ENCODE measurements around the gene CPAMD8.
"Not testable (repeated sequence)": the region's sequence is repeated elsewhere in the genome, so short reads cannot be mapped to it uniquely, and the experiment has no call there.

The CPAMD8 gene

GRCh38 chr19:16943090-16943489, 83.5 kb downstream of the CPAMD8 start:
- H3K79me1 ChIP-seq (replicated peaks; ENCODE audit: low read length, poor library complexity, severe bottlenecking); H3K14ac ChIP-seq (ENCODE audit: low read length in 2 of 2); H3K4ac ChIP-seq (ENCODE audit: low read depth in 1 of 2, low read length in 2 of 2); H3K27ac ChIP-seq (ENCODE audit: low read length, poor library complexity, severe bottlenecking); H4K91ac ChIP-seq (ENCODE audit: low read length); H4K8ac ChIP-seq (ENCODE audit: low read length); H3K9ac ChIP-seq (ENCODE audit: low read length); H2BK12ac ChIP-seq (ENCODE audit: low read length in 2 of 2); H3K27me3 ChIP-seq (ENCODE audit: control insufficient read depth in 1 of 2, insufficient read depth in 1 of 2, low read length in 2 of 2); DNase-seq; H3K4me3 ChIP-seq (ENCODE audit: insufficient read depth in 1 of 2, low read depth in 1 of 2, low read length in 2 of 2); H3K36me3 ChIP-seq (ENCODE audit: control insufficient read depth in 1 of 2, insufficient read depth in 2 of 2, low read depth in 1 of 2, low read length in 2 of 2); H2BK15ac ChIP-seq (ENCODE audit: low read depth, poor library complexity, severe bottlenecking); H3K9me3 ChIP-seq (ENCODE audit: control insufficient read depth, low read length); H2AK5ac ChIP-seq (ENCODE audit: low read length, severe bottlenecking); H2AFZ ChIP-seq (ENCODE audit: low read depth, low read length); H3K23ac ChIP-seq (ENCODE audit: low read length in 2 of 2); H3K4me1 ChIP-seq (ENCODE audit: control insufficient read depth, insufficient read depth, low read depth, low read length); H2BK5ac ChIP-seq (ENCODE audit: low read depth, low read length, poor library complexity, severe bottlenecking); H3K18ac ChIP-seq (ENCODE audit: low read depth in 1 of 2, low read length in 2 of 2); H3K4me2 ChIP-seq (ENCODE audit: low read length, poor library complexity, severe bottlenecking); H2BK120ac ChIP-seq (ENCODE audit: low read depth, low read length): not testable (repeated sequence)
- 79% methylated on average over 2 of the region's 7 CpGs for WGBS

GRCh38 chr19:16942583-16942982, 84.0 kb downstream of the CPAMD8 start:
- Histone ChIP-seq H3K9me3 (ENCODE audit: control insufficient read depth, low read length) (peaks cover 3% of the 10 kb centered on the region), H3K23ac (ENCODE audit: low read length in 2 of 2) (no peak overlapping the region), H2BK5ac (ENCODE audit: low read depth, low read length, poor library complexity, severe bottlenecking) (no peak overlapping the region), H2BK12ac (ENCODE audit: low read length in 2 of 2) (no peak overlapping the region), H3K4ac (ENCODE audit: low read depth in 1 of 2, low read length in 2 of 2) (no peak overlapping the region), H2BK15ac (ENCODE audit: low read depth, poor library complexity, severe bottlenecking) (no peak overlapping the region), H3K9ac (ENCODE audit: low read length) (no peak overlapping the region), H3K14ac (ENCODE audit: low read length in 2 of 2) (no peak overlapping the region), H3K4me1 (ENCODE audit: control insufficient read depth, insufficient read depth, low read depth, low read length) (no peaks in the 10 kb centered on the region), H4K8ac (ENCODE audit: low read length) (no peak overlapping the region), H3K18ac (ENCODE audit: low read depth in 1 of 2, low read length in 2 of 2) (no peak overlapping the region), H3K36me3 (ENCODE audit: control insufficient read depth in 1 of 2, insufficient read depth in 2 of 2, low read depth in 1 of 2, low read length in 2 of 2) (no peaks in the 10 kb centered on the region), H3K27me3 (ENCODE audit: control insufficient read depth in 1 of 2, insufficient read depth in 1 of 2, low read length in 2 of 2) (peaks cover 0 to 3% of the 10 kb centered on the region in 2 experiments), H3K4me2 (ENCODE audit: low read length, poor library complexity, severe bottlenecking) (no peak overlapping the region), H3K4me3 (ENCODE audit: insufficient read depth in 1 of 2, low read depth in 1 of 2, low read length in 2 of 2) (no peak overlapping the region), H4K91ac (ENCODE audit: low read length) (no peak overlapping the region), H2AFZ (ENCODE audit: low read depth, low read length) (no peak overlapping the region), H3K27ac (ENCODE audit: low read length, poor library complexity, severe bottlenecking) (no peak overlapping the region), H3K79me1 (replicated peaks; ENCODE audit: low read length, poor library complexity, severe bottlenecking) (no peaks in the 10 kb centered on the region), H2BK120ac (ENCODE audit: low read depth, low read length) (no peak overlapping the region), H2AK5ac (ENCODE audit: low read length, severe bottlenecking) (no peak overlapping the region)
- 89% methylated on average over 5 of the region's 6 CpGs for WGBS
- DNase-seq = no peak

GRCh38 chr19:16940626-16941025, 86.0 kb downstream of the CPAMD8 start:
- no peak overlapping the region for H2BK120ac ChIP-seq (ENCODE audit: low read depth, low read length)
- H3K4ac ChIP-seq (ENCODE audit: low read depth in 1 of 2, low read length in 2 of 2) = no peak overlapping the region
- H2BK12ac ChIP-seq (ENCODE audit: low read length in 2 of 2) = no peak overlapping the region
- no peaks in the 10 kb centered on the region for H3K36me3 ChIP-seq (ENCODE audit: control insufficient read depth in 1 of 2, insufficient read depth in 2 of 2, low read depth in 1 of 2, low read length in 2 of 2)
- no peak for DNase-seq
- no peak overlapping the region for H3K9ac ChIP-seq (ENCODE audit: low read length)
- H3K18ac ChIP-seq (ENCODE audit: low read depth in 1 of 2, low read length in 2 of 2) = no peak overlapping the region
- peaks cover under 1% of the 10 kb centered on the region for H3K9me3 ChIP-seq (ENCODE audit: control insufficient read depth, low read length)
- no peak overlapping the region for H3K4me2 ChIP-seq (ENCODE audit: low read length, poor library complexity, severe bottlenecking)
- no peak overlapping the region for H2AK5ac ChIP-seq (ENCODE audit: low read length, severe bottlenecking)
- H3K79me1 ChIP-seq (replicated peaks; ENCODE audit: low read length, poor library complexity, severe bottlenecking) = no peaks in the 10 kb centered on the region
- no peak overlapping the region for H3K27ac ChIP-seq (ENCODE audit: low read length, poor library complexity, severe bottlenecking)
- H4K91ac ChIP-seq (ENCODE audit: low read length) = no peak overlapping the region
- H2BK5ac ChIP-seq (ENCODE audit: low read depth, low read length, poor library complexity, severe bottlenecking) = no peak overlapping the region
- no peak overlapping the region for H3K14ac ChIP-seq (ENCODE audit: low read length in 2 of 2)
- WGBS = 82% methylated on average over 7 of the region's 9 CpGs
- no peak overlapping the region for H3K4me3 ChIP-seq (ENCODE audit: insufficient read depth in 1 of 2, low read depth in 1 of 2, low read length in 2 of 2)
- no peaks in the 10 kb centered on the region for H3K4me1 ChIP-seq (ENCODE audit: control insufficient read depth, insufficient read depth, low read depth, low read length)
- no peak overlapping the region for H3K23ac ChIP-seq (ENCODE audit: low read length in 2 of 2)
- no peak overlapping the region for H4K8ac ChIP-seq (ENCODE audit: low read length)
- no peak overlapping the region for H2AFZ ChIP-seq (ENCODE audit: low read depth, low read length)
- no peak overlapping the region for H2BK15ac ChIP-seq (ENCODE audit: low read depth, poor library complexity, severe bottlenecking)
- no peaks in the 10 kb centered on the region for H3K27me3 ChIP-seq (ENCODE audit: control insufficient read depth in 1 of 2, insufficient read depth in 1 of 2, low read length in 2 of 2)

GRCh38 chr19:16940063-16940462, 86.5 kb downstream of the CPAMD8 start:
- not testable (repeated sequence) for H3K4me2 ChIP-seq (ENCODE audit: low read length, poor library complexity, severe bottlenecking); H2AFZ ChIP-seq (ENCODE audit: low read depth, low read length); H2BK12ac ChIP-seq (ENCODE audit: low read length in 2 of 2); H3K4ac ChIP-seq (ENCODE audit: low read depth in 1 of 2, low read length in 2 of 2); H3K27me3 ChIP-seq (ENCODE audit: control insufficient read depth in 1 of 2, insufficient read depth in 1 of 2, low read length in 2 of 2); H3K14ac ChIP-seq (ENCODE audit: low read length in 2 of 2); H4K91ac ChIP-seq (ENCODE audit: low read length); H3K18ac ChIP-seq (ENCODE audit: low read depth in 1 of 2, low read length in 2 of 2); H2AK5ac ChIP-seq (ENCODE audit: low read length, severe bottlenecking); H3K4me3 ChIP-seq (ENCODE audit: insufficient read depth in 1 of 2, low read depth in 1 of 2, low read length in 2 of 2); DNase-seq; H2BK5ac ChIP-seq (ENCODE audit: low read depth, low read length, poor library complexity, severe bottlenecking); H2BK120ac ChIP-seq (ENCODE audit: low read depth, low read length); H3K9me3 ChIP-seq (ENCODE audit: control insufficient read depth, low read length); H3K79me1 ChIP-seq (replicated peaks; ENCODE audit: low read length, poor library complexity, severe bottlenecking); H3K36me3 ChIP-seq (ENCODE audit: control insufficient read depth in 1 of 2, insufficient read depth in 2 of 2, low read depth in 1 of 2, low read length in 2 of 2); H2BK15ac ChIP-seq (ENCODE audit: low read depth, poor library complexity, severe bottlenecking); H3K23ac ChIP-seq (ENCODE audit: low read length in 2 of 2); H4K8ac ChIP-seq (ENCODE audit: low read length); H3K4me1 ChIP-seq (ENCODE audit: control insufficient read depth, insufficient read depth, low read depth, low read length); H3K9ac ChIP-seq (ENCODE audit: low read length); H3K27ac ChIP-seq (ENCODE audit: low read length, poor library complexity, severe bottlenecking)
- 93% methylated on average over 4 of the region's 7 CpGs for WGBS

Measured in mesenchymal stem cell (in vitro differentiated cells and primary cell).